B cell (primary cell): ENCODE results near the gene MPDU1. TPM values are rescaled to one million over a fixed set of nuclear protein-coding genes. Genes with fewer than 3 reads are reported as not detected.

Experiments used
- ATAC-seq: fragments of 200-7000 bp; cut with Tn5 transposase; one replicate; pipeline ENCODE4 v1.10.0; 2021; ENCODE audit warnings: low read depth, mild to moderate bottlenecking, moderate number of reproducible peaks, moderate library complexity
- CTCF ChIA-PET: fragments of 350-600 bp; sonication (Branson Sonifier 250); formaldehyde crosslinking; loops from one replicate; lab custom pipeline; 2021; ENCODE audit warnings: antibody characterized with exemption, inconsistent platforms; lab: Charles Lee
- POLR2A ChIA-PET: fragments of 350-600 bp; sonication (Branson Sonifier 250); formaldehyde crosslinking; loops from one replicate; lab custom pipeline; 2021; ENCODE audit warnings: antibody characterized with exemption; lab: Charles Lee
- DNase-seq: peaks from one replicate; pipeline ENCODE4 v3.0.0; 2013
- H2AFZ ChIP-seq: 2 replicates; pipeline ENCODE4 v1.6.1; 2012; ENCODE audit warnings: mild to moderate bottlenecking, low read depth, low read length; ENCODE audit not compliant: insufficient read depth, poor library complexity, severe bottlenecking
- H3K27ac ChIP-seq, 2 donors: 1 replicate in 1 of 2; 2 replicates in 1 of 2; pipeline ENCODE4 v1.5.1; 2012 to 2013; ENCODE audit warnings: low read length in 2 of 2, mild to moderate bottlenecking in 2 of 2, moderate library complexity in 1 of 2
- H3K27me3 ChIP-seq, 4 experiments: fragments of 200-600 bp in 1 of 4; sonication (generic) in 1 of 4; replicated peaks in 1 of 4; 1 replicate in 2 of 4; 2 replicates in 2 of 4; pipeline versions ENCODE4 v1.6.1 to v1.7.0; 2013 to 2016; ENCODE audit warnings: low read length in 3 of 4, mild to moderate bottlenecking in 2 of 4, mixed read lengths in 1 of 4, moderate library complexity in 1 of 4; ENCODE audit not compliant: insufficient read depth in 4 of 4, control insufficient read depth in 3 of 4; ENCODE audit errors: control extremely low read depth in 1 of 4
- H3K36me3 ChIP-seq, 2 experiments: replicated peaks in 1 of 2; 1 replicate in 1 of 2; 2 replicates in 1 of 2; pipeline versions ENCODE4 v1.6.1 to v1.7.1; 2013; ENCODE audit warnings: low read length in 1 of 2; ENCODE audit not compliant: insufficient read depth in 2 of 2, control insufficient read depth in 1 of 2; ENCODE audit errors: control extremely low read depth in 1 of 2, extremely low read depth in 1 of 2
- H3K4me1 ChIP-seq, 2 donors: fragments of 200-600 bp in 1 of 2; sonication (generic) in 1 of 2; 1 replicate in 1 of 2; 2 replicates in 1 of 2; pipeline versions ENCODE4 v1.5.1 to v1.6.1; 2013 to 2017; ENCODE audit warnings: low read length in 2 of 2; ENCODE audit not compliant: control insufficient read depth in 2 of 2, insufficient read depth in 2 of 2
- H3K4me2 ChIP-seq: replicated peaks from 2 replicates; pipeline ENCODE3; 2012; ENCODE audit warnings: mild to moderate bottlenecking, low read depth, low read length; ENCODE audit not compliant: poor library complexity, severe bottlenecking
- H3K4me3 ChIP-seq, 5 experiments: fragments of 200-600 bp in 1 of 5; sonication (generic) in 1 of 5; 1 replicate in 3 of 5; 2 replicates in 2 of 5; pipeline versions ENCODE4 v1.5.1 to v1.7.0; 2011 to 2016; ENCODE audit warnings: low read length in 4 of 5, mild to moderate bottlenecking in 4 of 5, low read depth in 2 of 5, control low read depth in 1 of 5, moderate library complexity in 1 of 5; ENCODE audit not compliant: insufficient read depth in 1 of 5; ENCODE audit errors: control extremely low read depth in 1 of 5, extremely low read depth in 1 of 5
- H3K79me2 ChIP-seq: fragments of 200-600 bp; sonication (generic); one replicate; pipeline ENCODE4 v1.6.0; 2016; ENCODE audit warnings: low read length; ENCODE audit not compliant: control insufficient read depth, insufficient read depth
- H3K9ac ChIP-seq: fragments of 200-600 bp; sonication (generic); 2 replicates; pipeline ENCODE4 v1.6.1; 2017; ENCODE audit warnings: mild to moderate bottlenecking, low read length, moderate library complexity
- H3K9me3 ChIP-seq, 3 donors: one replicate each; pipeline versions ENCODE4 v1.6.1 to v1.7.1; 2013; ENCODE audit warnings: low read length in 2 of 3; ENCODE audit not compliant: control insufficient read depth in 2 of 3, insufficient read depth in 1 of 3; ENCODE audit errors: control extremely low read depth in 1 of 3
- H4K20me1 ChIP-seq: 2 replicates; pipeline ENCODE4 v1.6.0; 2012; ENCODE audit warnings: mild to moderate bottlenecking, low read length; ENCODE audit not compliant: insufficient read depth, control insufficient read depth, poor library complexity, severe bottlenecking
- H3K27ac Mint-ChIP-seq: one replicate; pipeline ENCODE4 v1.8.0; 2021; ENCODE audit warnings: mixed read lengths
- H3K27me3 Mint-ChIP-seq: one replicate; pipeline ENCODE4 v1.8.0; 2021; ENCODE audit warnings: mixed read lengths
- H3K4me1 Mint-ChIP-seq: one replicate; pipeline ENCODE4 v1.8.0; 2021; ENCODE audit warnings: mixed read lengths
- H3K4me3 Mint-ChIP-seq: one replicate; pipeline ENCODE4 v1.8.0; 2021; ENCODE audit warnings: mixed read lengths
- H3K9me3 Mint-ChIP-seq: one replicate; pipeline ENCODE4 v1.8.0; 2022; ENCODE audit warnings: mixed read lengths; ENCODE audit not compliant: insufficient read depth
- EZH2 ChIP-seq: IDR thresholded peaks from 2 replicates; pipeline ENCODE4 v1.6.1; 2012; ENCODE audit warnings: borderline replicate concordance, low read depth, mild to moderate bottlenecking, moderate library complexity, low read length; ENCODE audit not compliant: insufficient read depth, poor library complexity, severe bottlenecking
- WGBS: methylation state at CpG from one replicate; pipeline ENCODE4 v1.1.5; 2013; ENCODE audit warnings: missing lambda C conversion rate; ENCODE audit not compliant: insufficient coverage; 5-methylcytosine and 5-hydroxymethylcytosine counted together
- intact Hi-C: fragments of 100-400 bp; cut with micrococcal nuclease; formaldehyde crosslinking; loops from one replicate; pipeline ENCODE4 v1.10.0; 2022
- polyA plus RNA-seq: library from polyadenylated mRNA; depleted of rRNA; stranded (reverse); fragments of >200 nt; gene quantifications from 2 replicates; pipeline ENCODE4 v1.2.3, GENCODE V29; 2012
- total RNA-seq, 2 donors: library from RNA; stranded (reverse); fragments of 120-200 nt in 1 of 2; gene quantifications; 1 replicate in 1 of 2; 2 replicates in 1 of 2; pipeline versions ENCODE4 v1.2.3 to v1.2.4, GENCODE V29; 2013 to 2022
- TF ChIP-seq, protein P1 (sequence below): fragments of 200-600 bp; IDR thresholded peaks from one replicate; pipeline ENCODE4 v1.8.0; 2022; ENCODE audit warnings: antibody characterized with exemption, mild to moderate bottlenecking

Gene MPDU1
- total and polyA plus RNA-seq, 2 donors (not counting 1 experiment from before 2014, with no cell fraction given): 31.7 to 51.5 TPM

DNA sequence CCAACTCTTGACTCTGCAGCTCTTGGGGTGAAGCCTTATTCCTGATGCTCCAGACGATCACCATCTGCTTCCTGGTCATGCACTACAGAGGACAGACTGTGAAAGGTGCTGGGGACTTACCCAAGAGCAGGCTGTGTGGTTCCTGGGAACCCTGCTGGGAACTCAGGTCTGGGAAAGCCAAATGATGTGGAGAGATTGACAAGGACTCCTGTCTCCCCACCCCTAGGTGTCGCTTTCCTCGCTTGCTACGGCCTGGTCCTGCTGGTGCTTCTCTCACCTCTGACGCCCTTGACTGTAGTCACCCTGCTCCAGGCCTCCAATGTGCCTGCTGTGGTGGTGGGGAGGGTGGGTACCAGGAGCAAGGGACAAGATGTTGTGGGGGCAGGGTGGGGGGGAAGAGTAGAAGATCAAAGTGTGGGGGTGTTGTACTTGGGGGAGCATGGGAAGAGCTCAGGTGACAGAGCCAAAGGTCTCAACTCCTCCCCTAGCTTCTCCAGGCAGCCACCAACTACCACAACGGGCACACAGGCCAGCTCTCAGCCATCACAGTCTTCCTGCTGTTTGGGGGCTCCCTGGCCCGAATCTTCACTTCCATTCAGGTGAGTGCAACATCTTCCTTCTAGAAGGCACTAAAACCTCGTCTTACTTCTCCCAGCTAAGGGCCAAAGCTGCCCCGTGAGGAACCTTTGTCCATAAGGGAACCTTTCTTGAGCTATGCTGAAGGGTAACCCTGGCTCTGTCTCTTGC, 3.2 kb downstream of the MPDU1 start:
- Histone ChIP-seq H3K9me3 (no peaks in the 10 kb centered on the region), H3K4me2 (no peak overlapping the region), H3K79me2 (peaks cover 37% of the 10 kb centered on the region), H3K27ac (no peak overlapping the region), H3K36me3 (peaks cover 0 to 24% of the 10 kb centered on the region in 2 experiments), H3K4me3 (no peak overlapping the region), H3K27me3 (no peaks in the 10 kb centered on the region), H3K9ac (no peak overlapping the region), H2AFZ (no peak overlapping the region), H4K20me1 (no peaks in the 10 kb centered on the region), H3K4me1 (peaks cover 24 to 41% of the 10 kb centered on the region in 2 donors)
- Mint-ChIP-seq H3K4me1 (peaks cover 30% of the 10 kb centered on the region), H3K9me3 (no peaks in the 10 kb centered on the region), H3K27me3 (no peaks in the 10 kb centered on the region), H3K4me3 (no peak overlapping the region), H3K27ac (no peak overlapping the region)
- DNase-seq: no peak
- CTCF ChIA-PET: interaction anchor here (0.6 to 7.9 kb wide), 11 partner anchors 11 to 541 kb away, joined by 3 to 111 read pairs (median 4); partner anchors contain the start of genes SENP3, TMEM95 and TNFSF13
- intact Hi-C loops: loop anchor here (10.0 kb wide), 1 partner anchor 542 kb away; the partner anchor contains the start of gene SLC16A11
- POLR2A ChIA-PET: interaction anchor here (0.5 kb wide), 1 partner anchor 319 kb away, joined by 3 read pairs; no protein-coding TSS in a partner anchor
- TF ChIP-seq, protein P1, sequence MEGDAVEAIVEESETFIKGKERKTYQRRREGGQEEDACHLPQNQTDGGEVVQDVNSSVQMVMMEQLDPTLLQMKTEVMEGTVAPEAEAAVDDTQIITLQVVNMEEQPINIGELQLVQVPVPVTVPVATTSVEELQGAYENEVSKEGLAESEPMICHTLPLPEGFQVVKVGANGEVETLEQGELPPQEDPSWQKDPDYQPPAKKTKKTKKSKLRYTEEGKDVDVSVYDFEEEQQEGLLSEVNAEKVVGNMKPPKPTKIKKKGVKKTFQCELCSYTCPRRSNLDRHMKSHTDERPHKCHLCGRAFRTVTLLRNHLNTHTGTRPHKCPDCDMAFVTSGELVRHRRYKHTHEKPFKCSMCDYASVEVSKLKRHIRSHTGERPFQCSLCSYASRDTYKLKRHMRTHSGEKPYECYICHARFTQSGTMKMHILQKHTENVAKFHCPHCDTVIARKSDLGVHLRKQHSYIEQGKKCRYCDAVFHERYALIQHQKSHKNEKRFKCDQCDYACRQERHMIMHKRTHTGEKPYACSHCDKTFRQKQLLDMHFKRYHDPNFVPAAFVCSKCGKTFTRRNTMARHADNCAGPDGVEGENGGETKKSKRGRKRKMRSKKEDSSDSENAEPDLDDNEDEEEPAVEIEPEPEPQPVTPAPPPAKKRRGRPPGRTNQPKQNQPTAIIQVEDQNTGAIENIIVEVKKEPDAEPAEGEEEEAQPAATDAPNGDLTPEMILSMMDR: no peak
- no peak for TF ChIP-seq EZH2
- ATAC-seq: no peak
- 88% methylated on average over 6 of the region's 9 CpGs for WGBS
